Nucleus accumbens (tissue), 56 donors: ENCODE results near the gene MED15.

Source experiments
- DNase-seq, 56 donors: peaks; one replicate each; lab custom pipeline; 2025; lab: John Stamatoyannopoulos, UW

Gene MED15

GRCh38 chr22:20636075-20636812 is 128.8 kb downstream of the MED15 start:
- no peak for DNase-seq

- DNase-seq = no peak
These were observed 129.5 kb downstream of the MED15 start for GRCh38 chr22:20636945-20637344.
